ENCODE data around the gene NEURL1. TPM values are rescaled to one million over a fixed set of nuclear protein-coding genes. Genes with fewer than 3 reads are reported as not detected.

The NEURL1 gene
- total RNA-seq, 2 experiments from 2014 or later = 0.47 TPM; not detected in 1

DNA sequence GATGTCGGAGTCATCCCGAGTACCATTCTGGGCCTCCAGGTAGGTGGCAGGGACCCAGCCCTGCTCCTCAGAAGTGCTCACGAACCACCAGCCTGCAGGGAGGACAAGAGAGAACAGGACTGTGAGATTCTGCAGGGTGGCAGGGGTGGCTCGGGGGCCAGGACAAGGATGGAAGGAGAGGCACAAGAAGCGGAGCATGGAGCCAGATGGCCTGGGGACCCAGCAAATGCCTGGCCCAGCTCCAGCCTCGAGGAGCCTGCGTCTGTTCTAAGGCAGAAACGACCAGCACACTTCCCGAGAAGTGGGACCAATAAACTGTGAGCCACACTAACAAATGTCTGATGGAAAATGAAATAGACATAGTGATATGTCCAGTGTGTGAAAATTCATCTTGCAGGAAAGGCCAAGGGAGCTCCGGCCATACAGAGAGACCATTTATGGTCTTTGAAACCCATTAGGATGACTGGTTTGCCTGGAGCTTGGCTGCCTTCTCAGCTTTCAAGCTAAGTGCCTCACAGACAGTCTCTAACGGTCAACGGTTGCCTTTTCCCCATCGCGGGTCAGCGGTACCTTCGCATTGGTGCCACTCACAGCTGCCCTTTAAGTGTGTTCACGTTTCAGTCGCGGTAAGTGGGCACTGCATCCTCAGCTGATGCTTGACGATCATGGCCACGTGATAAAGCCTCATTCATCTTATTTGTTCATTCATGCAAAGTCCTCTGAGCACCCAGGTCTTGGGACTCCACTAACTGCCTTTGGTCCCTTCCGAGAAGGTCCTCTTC, 133.8 kb downstream of the NEURL1 start:
- no peak for TF ChIP-seq EZH2phosphoT487 (IDR thresholded peaks at IDR 0.05; ENCODE audit: borderline replicate concordance, low read depth, low read length)
- TF ChIP-seq CTCF (conservative IDR thresholded peaks at IDR 0.05; ENCODE audit: low read length) = no peak
- intact Hi-C loops (cut with micrococcal nuclease; ENCODE audit: unreplicated experiment) = no loop called here
- Histone ChIP-seq H3K9me2 (ENCODE audit: insufficient read depth, low read length) (no peaks in the 10 kb centered on the region), H4K20me1 (ENCODE audit: insufficient read depth, low read length) (no peaks in the 10 kb centered on the region), H3K36me3 (ENCODE audit: insufficient read depth, low read length) (no peaks in the 10 kb centered on the region), H3K27ac (ENCODE audit: low read depth, low read length, poor library complexity, severe bottlenecking) (no peak overlapping the region), H3K9me3 (ENCODE audit: low read length) (no peaks in the 10 kb centered on the region), H3K79me2 (ENCODE audit: insufficient read depth, low read depth, low read length) (no peaks in the 10 kb centered on the region), H3K4me3 (ENCODE audit: low read depth, low read length, poor library complexity, severe bottlenecking) (no peak overlapping the region), H3K4me1 (ENCODE audit: insufficient read depth, low read length, poor library complexity, severe bottlenecking) (no peaks in the 10 kb centered on the region), H3K4me2 (ENCODE audit: low read length) (no peak overlapping the region), H2AFZ (ENCODE audit: low read length) (no peak overlapping the region)
- no peak for DNase-seq (ENCODE audit: low spot score)
- ChIA-PET POLR2A (interaction anchor here (0.7 to 1.5 kb wide), 2 partner anchors 9 to 174 kb away, joined by 3 to 5 read pairs; no protein-coding TSS in a partner anchor), CTCF (ENCODE audit: unreplicated experiment) (no interaction called here)
- BruUV-seq (replicated peaks) = no TSS peak

DNA sequence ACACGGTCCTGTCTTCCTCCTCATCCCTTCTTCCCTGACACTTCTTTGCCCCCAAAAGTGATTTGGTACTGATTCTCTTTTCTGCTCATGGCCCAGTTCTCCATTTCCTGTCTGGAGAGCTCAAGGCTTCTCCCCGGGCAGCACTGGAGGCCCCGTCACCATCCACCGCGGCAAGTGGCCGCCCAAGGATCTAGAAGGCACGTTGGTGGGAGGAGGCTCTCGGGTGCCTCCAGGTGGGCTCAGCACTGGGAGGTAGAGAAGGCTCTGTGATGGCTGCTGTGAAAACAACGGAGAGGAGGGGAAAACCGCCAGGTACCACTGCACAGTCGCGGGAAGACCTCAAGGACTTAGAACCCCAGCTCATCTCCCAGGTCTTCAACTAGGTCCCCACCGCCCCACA, 134.4 kb downstream of the NEURL1 start:
- POLR2A ChIA-PET = interaction anchor here (1.5 kb wide), 1 partner anchor 9 kb away, joined by 5 read pairs; no protein-coding TSS in a partner anchor

More for the DNA sequence above, 134.4 kb downstream of the NEURL1 start:
- DNase-seq (ENCODE audit: low spot score) = no peak
- H3K4me3 ChIP-seq (ENCODE audit: low read depth, low read length, poor library complexity, severe bottlenecking) = no peak overlapping the region
- H3K27ac ChIP-seq (ENCODE audit: low read depth, low read length, poor library complexity, severe bottlenecking) = no peak overlapping the region
- H2AFZ ChIP-seq (ENCODE audit: low read length) = no peak overlapping the region
- H3K9me2 ChIP-seq (ENCODE audit: insufficient read depth, low read length) = no peaks in the 10 kb centered on the region
- CTCF ChIA-PET (ENCODE audit: unreplicated experiment) = no interaction called here
- no peak for TF ChIP-seq EZH2phosphoT487 (IDR thresholded peaks at IDR 0.05; ENCODE audit: borderline replicate concordance, low read depth, low read length)
- no peak for TF ChIP-seq CTCF (conservative IDR thresholded peaks at IDR 0.05; ENCODE audit: low read length)
- no peaks in the 10 kb centered on the region for H3K4me1 ChIP-seq (ENCODE audit: insufficient read depth, low read length, poor library complexity, severe bottlenecking)
- H3K79me2 ChIP-seq (ENCODE audit: insufficient read depth, low read depth, low read length) = no peaks in the 10 kb centered on the region
- no TSS peak for BruUV-seq (replicated peaks)
- intact Hi-C loops (cut with micrococcal nuclease; ENCODE audit: unreplicated experiment) = no loop called here
- no peaks in the 10 kb centered on the region for H3K9me3 ChIP-seq (ENCODE audit: low read length)
- no peaks in the 10 kb centered on the region for H3K36me3 ChIP-seq (ENCODE audit: insufficient read depth, low read length)
- no peak overlapping the region for H3K4me2 ChIP-seq (ENCODE audit: low read length)
- H4K20me1 ChIP-seq (ENCODE audit: insufficient read depth, low read length) = no peaks in the 10 kb centered on the region
